Measurements from ENCODE around the gene SEMA4B.

The SEMA4B gene

GRCh38 chr15:90232196-90232595 lies 31.1 kb downstream of the SEMA4B start:
- Histone ChIP-seq H4K20me1 (ENCODE audit: insufficient read depth, low read length) (no peaks in the 10 kb centered on the region; the same call in 1 of the 2 replicates), H2AFZ (ENCODE audit: low read depth, low read length) (no peak overlapping the region), H3K27me3 (ENCODE audit: low read depth, low read length) (no peaks in the 10 kb centered on the region), H3K4me2 (ENCODE audit: low read length) (peak overlapping the region; percentile 98; the same call in 1 of the 2 replicates), H3K4me3 (ENCODE audit: low read length) (no peak overlapping the region), H3K27ac (ENCODE audit: low read length) (no peak overlapping the region), H3K79me2 (ENCODE audit: low read length) (peaks cover 4% of the 10 kb centered on the region; the same call in 1 of the 2 replicates), H3K4me1 (ENCODE audit: low read length) (peaks cover 11% of the 10 kb centered on the region), H3K36me3 (replicated peaks; ENCODE audit: low read depth, low read length) (peaks cover 20% of the 10 kb centered on the region), H3K9me3 (ENCODE audit: insufficient read depth, low read length) (no peaks in the 10 kb centered on the region), H3K9ac (ENCODE audit: low read length) (no peak overlapping the region)
- no peak for TF ChIP-seq EZH2phosphoT487 (IDR thresholded peaks at IDR 0.05; ENCODE audit: low read depth)
- no peak for TF ChIP-seq CTCF (IDR thresholded peaks at IDR 0.05; ENCODE audit: low read depth, low read length)

DNA sequence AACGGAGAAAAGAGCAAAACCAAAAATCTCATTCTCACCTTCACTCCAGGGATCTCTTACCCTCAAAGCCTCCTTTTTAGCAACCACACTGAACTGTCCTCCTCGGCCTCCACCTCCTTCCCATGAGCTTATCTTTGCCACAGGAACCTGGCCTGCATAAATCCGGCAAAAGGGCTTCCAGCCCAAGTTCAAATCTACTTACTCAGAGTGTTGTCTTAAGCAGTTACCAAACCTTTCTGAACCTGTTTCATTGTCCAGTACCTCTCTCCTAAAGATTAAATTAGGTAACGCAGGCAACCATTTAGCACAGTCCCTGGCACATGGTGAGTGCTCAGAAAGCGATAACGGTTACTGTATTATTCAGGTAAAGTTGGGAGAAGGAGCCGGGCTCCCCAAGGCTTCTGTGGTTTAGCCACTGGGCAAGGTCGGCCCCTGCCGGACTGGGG lies 31.8 kb downstream of the SEMA4B start:
- Histone ChIP-seq H3K9ac (ENCODE audit: low read length) (peak overlapping the region; percentile 78), H3K4me3 (ENCODE audit: low read length) (peak overlapping the region; percentile 84), H3K9me3 (ENCODE audit: insufficient read depth, low read length) (no peaks in the 10 kb centered on the region), H3K36me3 (replicated peaks; ENCODE audit: low read depth, low read length) (peaks cover 16% of the 10 kb centered on the region), H3K27me3 (ENCODE audit: low read depth, low read length) (no peaks in the 10 kb centered on the region), H3K27ac (ENCODE audit: low read length) (no peak overlapping the region), H2AFZ (ENCODE audit: low read depth, low read length) (peak overlapping the region; percentile 62), H3K4me2 (ENCODE audit: low read length) (peak overlapping the region; percentile 98), H4K20me1 (ENCODE audit: insufficient read depth, low read length) (no peaks in the 10 kb centered on the region; the same call in 1 of the 2 replicates), H3K79me2 (ENCODE audit: low read length) (peaks cover 4% of the 10 kb centered on the region; the same call in 1 of the 2 replicates), H3K4me1 (ENCODE audit: low read length) (peaks cover 11% of the 10 kb centered on the region)
- TF ChIP-seq CTCF (IDR thresholded peaks at IDR 0.05; ENCODE audit: low read depth, low read length), result no peak; the same call in none of the 2 replicates
- TF ChIP-seq EZH2phosphoT487 (IDR thresholded peaks at IDR 0.05; ENCODE audit: low read depth), result no peak

DNA sequence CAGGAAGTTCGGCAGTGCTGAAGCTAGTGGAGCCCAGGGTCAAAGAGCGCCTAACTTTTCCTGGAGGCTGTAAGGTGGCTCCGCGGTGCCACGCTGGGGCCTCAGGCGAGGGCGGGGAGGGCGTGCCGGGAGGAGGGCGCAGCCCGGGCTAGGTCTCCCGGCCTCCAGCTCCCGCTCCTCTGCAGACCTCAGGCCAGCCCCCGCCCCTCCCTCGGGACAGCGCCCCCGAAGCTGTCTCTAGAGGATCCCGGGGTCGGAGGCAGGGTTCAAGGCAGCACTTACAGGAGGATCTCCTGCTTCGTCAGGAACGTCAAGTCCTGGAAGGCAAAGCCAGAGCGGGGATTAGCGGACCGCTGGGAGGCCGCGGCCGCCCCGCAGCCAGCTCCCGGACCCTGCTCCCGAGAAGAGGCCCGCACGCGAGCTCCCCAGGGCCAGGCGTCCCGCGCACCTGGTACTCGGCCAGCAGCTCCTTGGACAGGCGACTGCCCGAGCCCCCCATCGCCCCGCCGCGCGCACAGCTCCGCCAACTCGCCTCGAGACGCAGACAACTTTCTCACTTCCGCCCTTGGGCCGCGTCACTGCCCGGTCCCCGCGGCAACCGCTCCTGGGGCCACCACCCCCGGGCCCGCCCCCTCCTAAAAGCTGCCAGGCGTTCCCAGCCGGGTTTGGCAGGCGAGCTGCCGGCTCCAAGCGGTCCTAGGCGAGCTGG lies 32.4 kb downstream of the SEMA4B start, which contains the start of gene CIB1:
Gene CIB1, minus strand, starts transcription at position 555 of the 709 bp plus-strand sequence. Its CDS starts 56 bp downstream, at position 499.
- H2AFZ ChIP-seq (ENCODE audit: low read depth, low read length), result peak within 1 kb of the TSS; percentile 93
- H4K20me1 ChIP-seq (ENCODE audit: insufficient read depth, low read length), result no peaks in the 10 kb centered on the region; the same call in 1 of the 2 replicates
- H3K4me1 ChIP-seq (ENCODE audit: low read length), result peaks cover 11% of the 10 kb centered on the region
- H3K4me2 ChIP-seq (ENCODE audit: low read length), result peak within 1 kb of the TSS; percentile 98
- TF ChIP-seq EZH2phosphoT487 (IDR thresholded peaks at IDR 0.05; ENCODE audit: low read depth), result no peak
- peak; percentile 49; the same call in 1 of the 2 replicates for TF ChIP-seq CTCF (IDR thresholded peaks at IDR 0.05; ENCODE audit: low read depth, low read length)
- peak within 1 kb of the TSS; percentile 43 for H3K27ac ChIP-seq (ENCODE audit: low read length)
- no peaks in the 10 kb centered on the region for H3K9me3 ChIP-seq (ENCODE audit: insufficient read depth, low read length)
- H3K27me3 ChIP-seq (ENCODE audit: low read depth, low read length), result no peaks in the 10 kb centered on the region
- H3K79me2 ChIP-seq (ENCODE audit: low read length), result peaks cover 4% of the 10 kb centered on the region; the same call in 1 of the 2 replicates
- peak within 1 kb of the TSS; percentile 84 for H3K4me3 ChIP-seq (ENCODE audit: low read length)
- peaks cover 15% of the 10 kb centered on the region for H3K36me3 ChIP-seq (replicated peaks; ENCODE audit: low read depth, low read length)
- peak within 1 kb of the TSS; percentile 80 for H3K9ac ChIP-seq (ENCODE audit: low read length)

Data from OCI-LY3 (cell line).